HG03097 (cell line): ENCODE data around the gene ILK.
A peak's percentile ranks its signal among the peaks of the same experiment; 100 is the strongest.

Experiments used
- ATAC-seq: cut with Tn5 transposase; IDR thresholded peaks from one replicate; pipeline ENCODE4 v1.9.1; 2021; ENCODE audit not compliant: unreplicated experiment, low FRiP score

ILK gene

GRCh38 chr11:6603287-6604080, at the start of gene ILK, which contains the start of gene RRP8:
ILK (plus strand) TSS chr11:6603774; CDS start chr11:6604272, 498 bp downstream.
RRP8 (minus strand) TSS chr11:6603616; CDS start chr11:6603502, 114 bp downstream.
- peak; percentile 60 for ATAC-seq

GRCh38 chr11:6554828-6555706, 48.5 kb upstream of the ILK start:
- no peak for ATAC-seq

DNA sequence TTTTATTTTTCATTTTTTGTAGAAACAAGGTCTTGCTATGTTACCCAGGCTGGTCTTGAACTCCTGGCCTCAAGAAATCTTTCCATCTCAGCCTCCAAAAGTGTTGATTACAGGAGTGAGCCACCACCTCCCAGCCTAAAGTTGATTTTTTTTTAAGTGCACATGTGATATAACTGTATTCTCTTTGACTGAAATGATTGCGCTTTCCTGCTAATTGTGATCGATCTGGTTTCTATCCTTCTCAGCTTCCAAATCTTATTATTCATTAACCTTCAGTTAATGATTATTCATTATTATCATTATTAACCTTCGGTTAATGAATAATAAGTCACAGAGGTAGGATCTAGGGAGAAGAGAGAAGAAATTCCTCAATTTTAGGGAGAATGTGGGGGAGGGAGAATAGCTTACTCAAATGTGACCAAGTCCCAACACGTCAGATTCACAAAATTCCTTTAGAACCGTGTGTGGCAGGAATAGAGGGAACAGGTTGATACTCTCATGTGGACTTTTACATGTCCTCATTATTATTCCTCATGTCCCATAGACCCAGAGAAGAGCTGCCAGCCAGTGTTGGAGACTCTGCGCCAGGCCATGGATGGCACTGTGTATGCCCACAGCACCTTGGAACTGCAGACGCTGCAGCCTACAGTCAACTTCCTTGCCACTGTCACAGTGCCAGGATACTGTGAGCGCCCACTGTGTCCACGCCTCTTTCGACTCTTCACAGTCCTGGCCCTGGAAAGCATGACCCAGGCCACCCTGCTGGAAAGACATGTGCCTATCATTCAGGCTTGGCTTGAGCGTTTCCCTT, 47.2 kb upstream of the ILK start:
- ATAC-seq, result no peak

- ATAC-seq, result no peak
Measured at GRCh38 chr11:6557063-6557462, 46.5 kb upstream of the ILK start.

DNA sequence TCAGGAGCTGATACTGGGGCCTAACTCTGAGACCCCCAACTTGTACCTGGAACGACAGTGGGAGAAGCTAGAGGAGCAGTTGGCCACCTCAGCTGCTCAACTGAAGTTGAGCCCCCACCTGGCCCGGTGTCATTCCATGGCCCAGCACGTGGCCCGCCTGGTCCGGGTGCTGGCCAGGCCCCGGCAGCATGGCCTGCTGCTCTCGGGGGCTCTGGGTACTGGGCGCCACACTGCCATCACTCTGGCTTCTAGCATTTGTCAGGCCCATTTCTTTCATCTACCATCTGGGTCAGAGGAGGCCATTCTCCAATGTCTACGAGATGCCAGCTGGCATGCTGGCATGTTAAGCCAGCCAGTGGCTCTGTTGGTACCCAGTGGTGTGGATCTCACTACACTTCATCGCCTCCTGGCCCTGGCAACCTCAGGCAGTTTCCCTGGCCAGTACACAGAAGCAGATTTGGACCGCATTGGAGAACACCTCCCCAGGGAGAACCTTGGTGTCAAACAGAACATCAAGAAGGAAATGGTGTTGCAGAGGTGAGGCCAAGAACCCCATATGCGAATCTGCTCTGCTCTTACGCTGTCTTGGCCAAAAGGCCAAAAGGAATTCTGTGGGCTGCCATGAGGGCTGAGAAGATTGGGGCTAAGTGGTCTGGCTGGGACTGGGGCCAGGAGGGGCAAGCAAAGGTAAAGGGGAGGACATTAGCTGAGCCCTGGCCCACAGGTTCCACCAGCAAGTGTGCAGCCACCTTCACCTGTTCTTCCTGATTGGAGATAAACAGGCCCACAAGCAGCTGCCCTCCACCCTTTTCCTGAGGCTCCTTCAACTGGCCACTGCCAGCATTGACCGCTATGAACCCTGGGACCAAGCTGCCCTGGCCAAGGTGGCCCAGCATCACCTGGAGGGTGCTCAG, 45.6 kb upstream of the ILK start:
- no peak for ATAC-seq

DNA sequence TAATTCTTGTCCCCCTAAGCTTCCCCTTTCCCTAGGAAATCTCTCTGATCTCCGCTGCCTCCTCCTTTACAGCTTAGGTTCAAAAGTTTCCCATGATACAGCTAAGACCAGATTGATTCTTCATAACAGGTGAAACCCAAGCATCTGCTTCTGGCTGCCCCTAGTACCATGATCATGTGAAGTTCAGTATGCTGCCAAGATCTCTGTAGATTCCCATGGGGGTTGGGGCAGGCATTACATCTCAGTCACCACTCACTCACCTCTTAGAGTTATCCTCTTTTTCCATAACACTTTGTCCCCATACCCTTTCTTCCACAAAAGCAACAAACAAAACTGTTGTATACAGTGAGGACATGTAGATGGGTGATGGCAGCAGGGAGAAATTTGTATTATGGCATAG, 44.2 kb upstream of the ILK start:
- no peak for ATAC-seq

GRCh38 chr11:6561288-6561687, 42.3 kb upstream of the ILK start:
- ATAC-seq, result no peak

DNA sequence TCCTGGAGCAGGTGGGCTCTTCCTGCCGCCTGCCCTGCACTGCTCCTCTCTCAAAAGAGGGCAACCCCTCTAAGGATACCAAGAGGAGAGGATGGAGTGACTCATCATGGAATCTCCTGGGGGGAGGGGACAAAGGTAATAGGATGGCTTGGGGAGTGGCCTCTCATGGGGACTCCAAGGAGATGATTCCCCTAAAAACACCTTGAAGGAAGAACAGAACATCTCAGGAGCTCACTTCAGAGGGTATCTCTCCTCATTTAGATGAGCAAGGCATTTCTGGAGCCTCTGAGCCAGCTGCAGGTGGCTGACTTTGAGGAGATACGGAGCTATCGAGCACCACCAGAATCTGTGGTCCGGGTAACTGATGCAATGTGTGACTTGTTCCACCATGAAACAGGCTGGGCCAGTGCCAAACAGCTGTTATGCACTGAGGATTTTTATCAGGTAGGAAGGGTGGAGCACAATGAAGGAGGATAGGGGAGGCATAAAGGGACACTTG, 40.4 kb upstream of the ILK start:
- ATAC-seq, result no peak

- ATAC-seq, result no peak
Measured at GRCh38 chr11:6563667-6564066, 39.9 kb upstream of the ILK start.

- no peak for ATAC-seq
Measured at GRCh38 chr11:6565325-6565724, 38.2 kb upstream of the ILK start.

DNA sequence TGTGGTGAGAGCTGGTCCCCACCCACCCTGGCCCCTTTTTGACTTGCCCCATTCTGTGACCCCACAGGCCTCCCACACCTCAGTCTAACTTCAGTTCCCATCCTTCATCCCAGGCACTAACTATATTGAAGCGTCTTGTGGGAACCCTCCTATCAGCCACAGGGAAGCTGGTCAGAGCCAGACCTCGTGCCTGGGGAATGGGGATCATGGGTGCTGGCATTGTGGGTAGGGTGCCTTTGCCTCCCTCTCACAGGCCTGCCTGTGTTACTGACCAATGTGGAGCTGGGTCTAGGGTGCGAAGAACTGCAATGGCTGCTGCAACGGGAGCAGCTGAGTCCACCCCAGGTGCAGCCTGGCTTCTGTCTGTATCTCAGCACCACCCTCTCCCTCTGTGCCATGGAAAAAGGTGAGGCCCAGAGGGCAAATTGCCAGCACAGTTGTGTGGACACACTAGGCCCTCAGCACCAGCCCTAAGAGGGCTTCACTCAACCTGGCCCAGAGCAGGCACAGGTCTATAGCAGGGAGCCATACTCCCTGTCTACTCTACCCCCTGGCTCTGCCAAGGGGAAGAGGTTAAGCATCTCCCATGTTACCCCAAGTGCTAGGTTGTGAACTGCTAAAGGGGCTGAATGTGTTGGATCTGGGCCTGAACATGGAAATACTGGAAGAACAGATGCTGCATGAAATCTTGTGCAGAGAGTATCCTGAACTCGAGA, 37.4 kb upstream of the ILK start:
- no peak for ATAC-seq

DNA sequence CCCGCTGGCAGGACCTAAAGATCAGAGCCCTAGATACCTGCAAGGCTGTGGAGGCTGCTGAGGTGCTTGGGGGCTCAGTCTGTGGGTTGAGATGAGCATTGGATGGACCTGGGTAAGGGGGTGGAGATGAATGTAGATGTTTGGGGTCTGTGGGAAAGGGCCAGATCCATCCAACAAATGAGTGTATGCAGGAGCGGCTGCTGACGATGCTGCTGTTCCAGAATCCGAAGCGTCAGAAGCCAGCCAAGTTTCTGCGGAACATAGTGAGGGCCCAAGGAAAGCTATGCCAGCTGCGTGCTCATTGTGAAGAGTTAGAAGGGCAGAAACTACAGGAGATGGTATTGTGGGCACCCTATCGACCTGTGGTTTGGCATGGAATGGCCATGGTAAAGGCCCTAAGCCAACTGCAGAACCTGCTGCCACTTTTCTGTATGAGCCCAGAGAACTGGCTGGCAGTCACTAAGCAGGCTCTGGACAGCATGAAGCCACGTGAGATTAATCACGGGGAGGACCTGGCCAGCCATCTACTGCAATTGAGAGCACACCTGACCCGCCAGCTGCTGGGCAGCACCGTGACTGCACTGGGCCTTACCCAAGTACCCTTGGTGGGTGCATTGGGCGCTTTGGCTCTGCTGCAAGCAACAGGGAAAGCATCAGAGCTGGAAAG, 36.7 kb upstream of the ILK start:
- no peak for ATAC-seq

DNA sequence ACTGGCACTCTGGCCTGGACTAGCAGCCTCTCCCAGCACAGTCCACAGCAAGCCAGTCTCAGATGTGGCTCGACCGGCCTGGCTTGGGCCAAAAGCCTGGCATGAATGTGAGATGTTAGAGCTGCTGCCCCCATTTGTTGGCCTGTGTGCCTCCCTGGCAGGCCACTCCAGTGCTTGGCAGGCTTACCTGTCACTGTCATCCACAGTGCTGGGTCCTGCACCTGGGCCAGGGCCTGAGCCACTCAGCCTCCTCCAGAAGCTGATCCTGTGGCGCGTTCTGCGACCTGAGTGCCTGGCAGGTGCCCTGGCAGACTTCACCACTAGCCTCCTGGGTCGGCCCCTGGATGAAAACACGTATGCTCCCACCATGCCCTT, 36.2 kb upstream of the ILK start:
- ATAC-seq, result no peak

GRCh38 chr11:6568191-6568918, 35.2 kb upstream of the ILK start:
- ATAC-seq, result no peak

DNA sequence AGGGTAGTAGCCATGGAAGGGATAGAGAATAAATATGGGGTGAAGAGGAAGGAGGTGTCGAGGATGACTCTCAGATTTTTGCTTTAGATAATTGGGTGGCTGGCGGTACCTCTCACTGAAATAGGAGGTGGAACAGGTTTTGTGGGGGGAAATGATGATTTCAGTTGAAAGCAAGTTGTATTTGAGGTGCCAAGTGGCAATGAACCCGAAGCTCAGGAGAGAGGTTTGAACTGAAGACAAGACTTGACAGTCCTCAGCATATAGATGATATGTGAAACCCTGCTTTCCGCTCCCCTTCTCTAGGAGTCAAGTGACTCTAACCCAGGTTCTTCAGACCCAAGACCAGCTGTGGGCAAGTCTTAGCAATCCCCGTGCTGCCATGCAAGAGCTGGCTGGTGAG, 33.9 kb upstream of the ILK start:
- ATAC-seq, result no peak

- ATAC-seq, result no peak
Measured at GRCh38 chr11:6570691-6571427, 32.7 kb upstream of the ILK start.

DNA sequence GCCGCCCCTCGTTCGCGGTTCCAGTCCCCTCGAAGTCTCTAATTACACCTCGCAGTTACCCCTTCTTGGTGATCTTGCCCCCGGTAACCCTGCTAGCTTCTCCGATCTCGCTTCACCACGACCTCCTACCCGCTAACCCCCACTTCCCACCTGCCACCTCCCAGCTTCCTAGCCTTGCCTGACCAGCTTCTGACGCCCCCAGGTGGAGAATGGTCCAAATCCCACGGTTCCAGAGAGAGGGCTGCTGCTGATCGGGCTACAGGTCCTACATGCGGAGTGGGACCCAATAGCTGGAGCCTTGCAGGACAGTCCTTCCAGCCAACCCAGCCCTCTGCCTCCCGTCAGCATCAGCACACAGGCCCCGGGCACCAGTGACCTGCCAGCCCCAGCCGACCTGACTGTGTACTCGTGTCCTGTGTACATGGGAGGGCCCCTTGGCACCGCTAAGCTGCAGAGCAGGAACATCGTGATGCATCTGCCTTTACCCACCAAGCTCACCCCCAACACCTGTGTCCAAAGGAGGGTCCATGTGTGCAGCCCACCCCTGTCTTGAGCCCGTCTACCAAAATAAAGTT, 32.1 kb upstream of the ILK start:
- no peak for ATAC-seq
